Gastrocnemius medialis (tissue), 4 donors: ENCODE data around the gene PCDHGC3.

ENCODE experiments used
- POLR2A ChIP-seq, 2 donors: fragments of 450-650 bp; IDR thresholded peaks; one replicate each; pipeline ENCODE4 v1.6.1; 2017; ENCODE audit warnings: antibody characterized with exemption in 2 of 2, mild to moderate bottlenecking in 2 of 2, moderate library complexity in 2 of 2
- TF ChIP-seq, protein P1 (sequence below), 5 experiments: fragments of 450-650 bp in 3 of 5; fragments of 200-600 bp in 2 of 5; sonication (generic) in 2 of 5; IDR thresholded peaks in 4 of 5; conservative IDR thresholded peaks in 1 of 5; 1 replicate in 4 of 5; 2 replicates in 1 of 5; pipeline ENCODE4 v1.5.1; 2016 to 2019; ENCODE audit warnings: antibody characterized with exemption in 5 of 5, mild to moderate bottlenecking in 3 of 5, moderate library complexity in 3 of 5

DNA sequence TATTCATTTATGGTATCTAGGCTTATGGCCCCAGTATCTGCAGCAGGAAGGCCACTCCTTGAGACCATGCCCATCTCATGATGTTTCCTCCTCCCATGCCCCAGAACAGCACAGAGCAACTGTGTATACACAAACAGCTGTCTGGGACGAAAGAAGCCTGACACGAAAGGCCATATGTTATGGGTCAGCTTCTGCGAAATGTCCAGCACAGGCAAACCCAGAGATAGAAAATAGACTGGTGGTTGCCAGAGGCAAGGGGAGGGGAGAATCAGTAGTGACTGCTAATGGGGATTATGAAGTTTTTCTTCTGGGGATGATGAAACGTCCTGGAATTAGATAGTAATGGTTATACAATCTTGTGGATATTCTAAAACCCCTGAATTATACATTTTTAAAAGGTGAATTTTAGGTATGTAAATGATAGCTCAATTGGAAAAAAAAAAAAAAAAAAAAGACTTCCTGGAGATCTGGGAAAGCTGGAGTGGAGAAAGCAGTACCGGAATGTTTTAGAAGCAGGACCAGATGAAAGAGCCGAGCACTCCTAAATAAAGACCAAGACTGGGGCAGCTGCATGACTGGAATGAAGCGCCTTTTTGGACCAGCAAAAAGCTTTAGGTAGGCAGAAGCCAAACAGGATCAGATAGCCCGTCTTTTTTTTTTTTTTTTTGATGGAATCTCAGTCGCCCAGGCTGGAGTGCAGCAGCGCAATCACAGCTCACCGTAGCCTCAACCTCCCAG is 42.3 kb downstream of the PCDHGC3 start:
- TF ChIP-seq, protein P1, sequence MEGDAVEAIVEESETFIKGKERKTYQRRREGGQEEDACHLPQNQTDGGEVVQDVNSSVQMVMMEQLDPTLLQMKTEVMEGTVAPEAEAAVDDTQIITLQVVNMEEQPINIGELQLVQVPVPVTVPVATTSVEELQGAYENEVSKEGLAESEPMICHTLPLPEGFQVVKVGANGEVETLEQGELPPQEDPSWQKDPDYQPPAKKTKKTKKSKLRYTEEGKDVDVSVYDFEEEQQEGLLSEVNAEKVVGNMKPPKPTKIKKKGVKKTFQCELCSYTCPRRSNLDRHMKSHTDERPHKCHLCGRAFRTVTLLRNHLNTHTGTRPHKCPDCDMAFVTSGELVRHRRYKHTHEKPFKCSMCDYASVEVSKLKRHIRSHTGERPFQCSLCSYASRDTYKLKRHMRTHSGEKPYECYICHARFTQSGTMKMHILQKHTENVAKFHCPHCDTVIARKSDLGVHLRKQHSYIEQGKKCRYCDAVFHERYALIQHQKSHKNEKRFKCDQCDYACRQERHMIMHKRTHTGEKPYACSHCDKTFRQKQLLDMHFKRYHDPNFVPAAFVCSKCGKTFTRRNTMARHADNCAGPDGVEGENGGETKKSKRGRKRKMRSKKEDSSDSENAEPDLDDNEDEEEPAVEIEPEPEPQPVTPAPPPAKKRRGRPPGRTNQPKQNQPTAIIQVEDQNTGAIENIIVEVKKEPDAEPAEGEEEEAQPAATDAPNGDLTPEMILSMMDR (IDR thresholded peaks at IDR 0.05 in 4 of 5, conservative IDR thresholded peaks at IDR 0.05 in 1 of 5): no peak
- no peak for TF ChIP-seq POLR2A (IDR thresholded peaks at IDR 0.05)
